Ovary (tissue), 10 donors: ENCODE results near the gene FBXL5. TPM values are rescaled to one million over a fixed set of nuclear protein-coding genes. Genes with fewer than 3 reads are reported as not detected.

Experiments
- DNase-seq, 5 donors: peaks; one replicate each; pipeline ENCODE4 v3.0.0-alpha.2; 2019 to 2020
- H3K27ac ChIP-seq, 2 donors: fragments of 200-600 bp; one replicate each; pipeline versions ENCODE4 v1.5.1 to v1.8.0; 2019 to 2022
- H3K27me3 ChIP-seq: fragments of 200-600 bp; one replicate; pipeline ENCODE4 v1.8.0; 2022
- H3K36me3 ChIP-seq: fragments of 200-600 bp; sonication (generic); one replicate; pipeline ENCODE4 v1.5.1; 2019
- H3K4me1 ChIP-seq: one replicate; pipeline ENCODE4 v1.8.1; 2013; ENCODE audit warnings: mild to moderate bottlenecking, moderate library complexity; ENCODE audit not compliant: insufficient read depth
- H3K4me3 ChIP-seq: fragments of 200-600 bp; sonication (generic); one replicate; pipeline ENCODE4 v1.5.1; 2017
- H3K9me3 ChIP-seq, 2 donors: fragments of 200-600 bp in 1 of 2; sonication (generic) in 1 of 2; one replicate each; pipeline versions ENCODE4 v1.5.1 to v1.8.1; 2013 to 2019; ENCODE audit warnings: mild to moderate bottlenecking in 1 of 2, moderate library complexity in 1 of 2
- EP300 ChIP-seq: sonication (generic); formaldehyde crosslinking; IDR thresholded peaks from one replicate; pipeline ENCODE4 v1.6.1; 2017; ENCODE audit warnings: antibody characterized with exemption
- POLR2A ChIP-seq: fragments of 450-650 bp; IDR thresholded peaks from one replicate; pipeline ENCODE4 v1.6.1; 2017; ENCODE audit warnings: antibody characterized with exemption, mild to moderate bottlenecking, moderate library complexity
- WGBS, 3 donors: extraction: QIAGEN DNeasy Blood & Tissue Kit in 1 of 3; methylation state at CpG; one replicate each; pipeline versions ENCODE4 v1.1.5 to v1.1.7; 2013 to 2017; 5-methylcytosine and 5-hydroxymethylcytosine counted together
- intact Hi-C, 4 donors: fragments of 100-400 bp; cut with DNase I; formaldehyde crosslinking; loops; one replicate each; pipeline versions ENCODE4 v1.11.0 to v1.15.1; 2022 to 2023
- long read RNA-seq, 3 donors: library from polyadenylated mRNA in 2 of 3; unstranded in 2 of 3; transcript quantifications; one replicate each; pipeline ENCODE4 v2.0.0 and lab custom pipeline, GENCODE V29; 2021 to 2026
- polyA plus RNA-seq, 2 donors: library from polyadenylated mRNA; stranded (reverse); fragments of 200-250 nt in 1 of 2; fragments of 350-450 nt in 1 of 2; fragmentation: Illumina TruSeq in 1 of 2; extraction: RNeasy Lipid Tissue Mini Kit (QIAGEN cat#74804) in 1 of 2; gene quantifications; one replicate each; pipeline ENCODE4 v1.2.3, GENCODE V29; 2013 to 2014
- total RNA-seq, 7 donors: library from RNA; depleted of rRNA in 2 of 7; stranded (reverse); fragments of >200 nt in 2 of 7; fragmentation: NEBNext Ultra II Directional in 3 of 7; extraction: Animal tissue kit (Norgen Biotek cat#: 25700) in 3 of 7; gene quantifications; one replicate each; pipeline versions ENCODE4 v1.1.0 to v1.2.4, GENCODE V29; 2016 to 2023
- TF ChIP-seq, protein P1 (sequence below), 3 donors: fragments of 450-650 bp in 2 of 3; fragments of 200-600 bp in 1 of 3; IDR thresholded peaks; one replicate each; pipeline versions ENCODE4 v1.5.1 to v1.8.0; 2016 to 2022; ENCODE audit warnings: antibody characterized with exemption in 3 of 3, mild to moderate bottlenecking in 1 of 3
- donor health status: DM: no; HTN: no; CAD: no; lungs with moderate emphysema.
- donor health status: DM: no; HTN: no; CAD: no.
- donor health status: Bipolar disorder and iron deficiency.
- donor health status: DM: yes; HTN: yes; CAD: no.
- donor health status: DM: no; HTN: no; CAD: no.
- donor health status: DM: yes; HTN: yes; CAD: no.

FBXL5 gene, protein sequence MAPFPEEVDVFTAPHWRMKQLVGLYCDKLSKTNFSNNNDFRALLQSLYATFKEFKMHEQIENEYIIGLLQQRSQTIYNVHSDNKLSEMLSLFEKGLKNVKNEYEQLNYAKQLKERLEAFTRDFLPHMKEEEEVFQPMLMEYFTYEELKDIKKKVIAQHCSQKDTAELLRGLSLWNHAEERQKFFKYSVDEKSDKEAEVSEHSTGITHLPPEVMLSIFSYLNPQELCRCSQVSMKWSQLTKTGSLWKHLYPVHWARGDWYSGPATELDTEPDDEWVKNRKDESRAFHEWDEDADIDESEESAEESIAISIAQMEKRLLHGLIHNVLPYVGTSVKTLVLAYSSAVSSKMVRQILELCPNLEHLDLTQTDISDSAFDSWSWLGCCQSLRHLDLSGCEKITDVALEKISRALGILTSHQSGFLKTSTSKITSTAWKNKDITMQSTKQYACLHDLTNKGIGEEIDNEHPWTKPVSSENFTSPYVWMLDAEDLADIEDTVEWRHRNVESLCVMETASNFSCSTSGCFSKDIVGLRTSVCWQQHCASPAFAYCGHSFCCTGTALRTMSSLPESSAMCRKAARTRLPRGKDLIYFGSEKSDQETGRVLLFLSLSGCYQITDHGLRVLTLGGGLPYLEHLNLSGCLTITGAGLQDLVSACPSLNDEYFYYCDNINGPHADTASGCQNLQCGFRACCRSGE
- total RNA-seq (100 to 1,000 TPM in 1 of 7 donors, 10 to 100 TPM in 6; 68.7 to 103 (median 90.4) TPM), polyA plus RNA-seq (100 to 1,000 TPM in 1 of 2 donors, 10 to 100 TPM in 1; 68.8 to 104 TPM)
- long read RNA-seq, donor 1, transcript FBXL5-202 (11 exons, 2,837 nt), result minor isoform, 21 of 311 reads
- long read RNA-seq, donor 1, transcript FBXL5-201 (11 exons, 3,385 nt), result major isoform, 239 of 311 reads
- long read RNA-seq, donor 1, partial matches to known transcripts, result 25 of 311 reads
- long read RNA-seq, donor 1, other reads (novel, unspliced or antisense), result 24 of 311 reads
- long read RNA-seq, donor 2, transcript FBXL5-201 (11 exons, 3,385 nt), result major isoform, 41 of 91 reads
- long read RNA-seq, donor 2, partial matches to known transcripts, result 48 of 91 reads
- long read RNA-seq, donor 2, other reads (novel, unspliced or antisense), result 0 of 91 reads
- long read RNA-seq, donor 3, transcript FBXL5-202 (11 exons, 2,837 nt), result minor isoform, 19 of 297 reads
- long read RNA-seq, donor 3, transcript FBXL5-201 (11 exons, 3,385 nt), result major isoform, 259 of 297 reads
- long read RNA-seq, donor 3, partial matches to known transcripts, result 1 of 297 reads
- long read RNA-seq, donor 3, other reads (novel, unspliced or antisense), result 15 of 297 reads

DNA sequence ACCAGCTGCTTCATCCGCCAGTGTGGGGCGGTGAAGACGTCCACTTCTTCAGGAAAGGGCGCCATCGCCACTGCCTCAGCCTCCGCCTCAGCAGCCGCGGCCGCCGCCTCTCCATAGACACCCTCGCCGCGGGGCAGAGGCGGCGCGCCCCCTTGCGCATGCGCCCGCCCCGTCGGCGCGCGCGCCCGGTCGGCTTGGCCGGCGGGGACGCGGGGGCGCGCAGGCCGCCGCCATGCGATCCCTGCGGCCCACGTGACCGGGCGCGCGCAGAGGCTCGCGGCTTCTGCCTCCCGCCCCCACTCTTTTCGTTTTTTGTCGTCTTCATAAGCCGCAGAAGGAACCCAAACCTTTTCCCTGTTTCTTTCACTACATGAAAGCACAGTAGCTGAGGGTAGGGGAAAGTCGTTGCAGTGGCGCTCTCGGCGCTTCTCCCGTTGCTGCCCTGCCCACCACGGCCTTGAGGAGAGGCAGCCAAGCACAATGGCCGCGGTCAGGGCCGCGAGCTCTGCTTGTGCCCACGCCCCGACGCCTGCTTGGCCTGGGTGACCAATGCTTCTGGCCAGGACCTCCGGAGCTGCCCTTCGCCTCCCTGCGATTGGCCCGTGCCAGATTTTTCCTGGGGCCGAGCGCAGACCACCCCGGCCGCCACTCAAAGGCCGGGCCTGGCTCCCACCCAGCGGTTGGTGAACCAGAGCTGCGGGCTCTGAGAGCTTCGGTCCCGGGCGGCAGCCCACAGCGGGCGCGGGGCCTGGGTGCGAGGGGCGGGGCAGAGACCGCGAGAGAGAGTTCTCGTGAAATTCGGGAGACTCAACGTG, at the start of gene FBXL5:
FBXL5 (minus strand) TSS at position 135 of the 815 bp plus-strand sequence; CDS start at position 65, 70 bp downstream.
- no peaks in the 10 kb centered on the region for H3K36me3 ChIP-seq
- TF ChIP-seq POLR2A, result peak; percentile 80
- TF ChIP-seq, protein P1, sequence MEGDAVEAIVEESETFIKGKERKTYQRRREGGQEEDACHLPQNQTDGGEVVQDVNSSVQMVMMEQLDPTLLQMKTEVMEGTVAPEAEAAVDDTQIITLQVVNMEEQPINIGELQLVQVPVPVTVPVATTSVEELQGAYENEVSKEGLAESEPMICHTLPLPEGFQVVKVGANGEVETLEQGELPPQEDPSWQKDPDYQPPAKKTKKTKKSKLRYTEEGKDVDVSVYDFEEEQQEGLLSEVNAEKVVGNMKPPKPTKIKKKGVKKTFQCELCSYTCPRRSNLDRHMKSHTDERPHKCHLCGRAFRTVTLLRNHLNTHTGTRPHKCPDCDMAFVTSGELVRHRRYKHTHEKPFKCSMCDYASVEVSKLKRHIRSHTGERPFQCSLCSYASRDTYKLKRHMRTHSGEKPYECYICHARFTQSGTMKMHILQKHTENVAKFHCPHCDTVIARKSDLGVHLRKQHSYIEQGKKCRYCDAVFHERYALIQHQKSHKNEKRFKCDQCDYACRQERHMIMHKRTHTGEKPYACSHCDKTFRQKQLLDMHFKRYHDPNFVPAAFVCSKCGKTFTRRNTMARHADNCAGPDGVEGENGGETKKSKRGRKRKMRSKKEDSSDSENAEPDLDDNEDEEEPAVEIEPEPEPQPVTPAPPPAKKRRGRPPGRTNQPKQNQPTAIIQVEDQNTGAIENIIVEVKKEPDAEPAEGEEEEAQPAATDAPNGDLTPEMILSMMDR (IDR thresholded peaks at IDR 0.05), result no peak
- peak; percentile 76 to 88 (median 82) for DNase-seq
- H3K27me3 ChIP-seq, result no peaks in the 10 kb centered on the region
- H3K4me3 ChIP-seq, result peak within 1 kb of the TSS; percentile 61
- H3K4me1 ChIP-seq, result peaks cover 5% of the 10 kb centered on the region
- intact Hi-C loops, result loop anchor here in 3 of 4 donors (2.0 to 10.0 kb wide), 3 partner anchors 181 to 653 kb away; partner anchors contain the start of gene CPEB2 (in 2 of the 3)
- no peaks in the 10 kb centered on the region for H3K9me3 ChIP-seq
- peak within 1 kb of the TSS; percentile 98 to 100 for H3K27ac ChIP-seq
- WGBS, 3 donors, result 1 to 2% (median 1%) methylated on average over 73 to 85 of the region's 85 CpGs

DNA sequence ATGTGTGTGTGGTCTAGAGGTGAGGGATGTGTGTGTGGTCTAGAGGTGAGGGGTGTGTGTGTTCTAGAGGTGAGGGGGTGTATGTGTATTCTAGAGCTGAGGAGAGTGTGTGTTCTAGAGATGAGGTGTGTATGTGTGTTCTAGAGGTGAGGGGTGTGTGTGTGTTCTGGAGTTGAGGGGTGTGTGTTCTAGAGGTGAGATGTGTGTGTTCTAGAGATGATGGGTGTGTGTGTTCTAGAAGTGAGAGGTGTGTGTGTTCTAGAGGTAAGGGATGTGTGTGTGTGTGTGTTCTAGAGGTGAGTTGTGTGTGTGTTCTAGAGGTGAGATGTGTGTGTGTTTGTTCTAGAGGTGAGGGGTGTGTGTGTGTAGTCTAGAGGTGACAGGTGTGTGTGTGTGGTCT, 49.0 kb upstream of the FBXL5 start:
- no peak for TF ChIP-seq EP300
- TF ChIP-seq, protein P1 (IDR thresholded peaks at IDR 0.05), result no peak
- no peak for TF ChIP-seq POLR2A
- intact Hi-C loops, result no loop called here

DNA sequence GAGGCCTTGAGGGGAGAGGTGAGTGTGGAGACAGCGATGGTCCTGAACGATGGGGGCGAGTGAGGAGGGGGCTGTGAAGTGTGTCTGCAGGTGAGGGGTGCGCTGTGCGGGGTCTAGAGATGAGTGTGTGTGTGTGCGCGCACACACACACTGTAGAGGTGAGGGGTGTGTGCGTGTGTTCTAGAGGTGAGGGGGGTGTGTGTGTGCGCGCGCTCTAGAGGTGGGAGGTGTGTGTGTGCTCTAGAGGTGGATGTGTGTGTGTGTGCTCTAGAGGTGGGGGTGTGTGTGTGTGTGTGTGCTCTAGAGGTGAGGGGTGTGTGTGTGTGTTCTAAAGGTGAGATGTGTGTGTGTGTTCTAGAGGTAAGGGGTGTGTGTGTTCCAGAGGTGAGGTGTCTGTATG, 48.3 kb upstream of the FBXL5 start:
- Histone ChIP-seq H3K9me3 (no peaks in the 10 kb centered on the region), H3K4me3 (peak overlapping the region; percentile 53), H3K36me3 (no peaks in the 10 kb centered on the region), H3K27me3 (no peaks in the 10 kb centered on the region), H3K27ac (peak overlapping the region in 1 of 2 donors; percentile 7), H3K4me1 (peaks cover 3% of the 10 kb centered on the region)
- TF ChIP-seq EP300 (no peak), POLR2A (no peak)
- TF ChIP-seq, protein P1 (IDR thresholded peaks at IDR 0.05), result no peak
- no peak for DNase-seq
- intact Hi-C loops, result no loop called here
- WGBS, 3 donors, result 75 to 85% (median 82%) methylated on average over 11 of the region's 11 CpGs

More for the DNA sequence above, 49.0 kb upstream of the FBXL5 start:
- Histone ChIP-seq H3K4me3 (no peak overlapping the region), H3K27ac (no peak overlapping the region), H3K27me3 (no peaks in the 10 kb centered on the region), H3K9me3 (no peaks in the 10 kb centered on the region), H3K36me3 (no peaks in the 10 kb centered on the region), H3K4me1 (peaks cover 3% of the 10 kb centered on the region)
- DNase-seq, result no peak
